GM12872 (cell line): Measurements from ENCODE around the gene FAM219A.

Experiments
- TF ChIP-seq, protein P1 (sequence below): IDR thresholded peaks from 3 replicates; pipeline ENCODE4 v1.5.1; 2011; ENCODE audit warnings: low read depth, mild to moderate bottlenecking, low read length, moderate library complexity; ENCODE audit not compliant: insufficient read depth

The FAM219A gene

DNA sequence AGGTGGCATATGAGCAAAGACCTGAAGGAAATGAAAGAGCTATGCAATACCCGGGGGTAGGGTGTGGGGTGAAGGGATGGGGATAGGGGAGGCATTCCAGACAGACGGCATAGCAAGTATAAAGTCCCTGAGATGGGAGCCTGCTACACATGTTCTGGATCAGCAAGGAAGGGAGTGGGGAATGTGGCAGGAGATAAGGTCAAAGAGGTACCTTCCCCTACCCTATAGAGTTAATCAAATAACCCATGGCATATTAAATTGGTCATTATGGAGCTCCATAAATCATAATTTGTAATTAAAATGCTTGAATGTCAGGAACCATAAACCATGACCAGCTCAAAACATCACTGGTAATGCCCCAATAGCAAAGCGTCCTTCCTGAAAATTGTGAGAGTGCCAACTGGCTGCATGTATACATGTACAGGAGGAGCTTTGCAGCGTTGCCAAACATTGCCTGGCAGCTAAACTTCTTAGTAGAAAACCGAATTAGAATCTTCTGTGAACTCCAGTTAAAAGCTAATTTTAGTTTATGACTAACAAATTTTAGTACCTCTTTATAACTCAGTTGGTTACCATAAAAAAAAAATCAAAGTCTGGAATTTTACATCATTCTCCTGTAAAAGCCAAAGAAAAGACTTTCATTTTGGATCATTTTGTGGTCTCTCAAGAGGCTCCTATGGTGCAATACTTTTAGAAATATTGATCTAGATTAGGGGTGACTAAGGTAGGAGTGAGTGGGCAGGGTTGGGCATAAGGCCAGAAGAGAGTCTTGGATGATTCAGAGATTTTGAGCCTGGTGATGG, 4.9 kb upstream of the FAM219A start:
- TF ChIP-seq, protein P1, sequence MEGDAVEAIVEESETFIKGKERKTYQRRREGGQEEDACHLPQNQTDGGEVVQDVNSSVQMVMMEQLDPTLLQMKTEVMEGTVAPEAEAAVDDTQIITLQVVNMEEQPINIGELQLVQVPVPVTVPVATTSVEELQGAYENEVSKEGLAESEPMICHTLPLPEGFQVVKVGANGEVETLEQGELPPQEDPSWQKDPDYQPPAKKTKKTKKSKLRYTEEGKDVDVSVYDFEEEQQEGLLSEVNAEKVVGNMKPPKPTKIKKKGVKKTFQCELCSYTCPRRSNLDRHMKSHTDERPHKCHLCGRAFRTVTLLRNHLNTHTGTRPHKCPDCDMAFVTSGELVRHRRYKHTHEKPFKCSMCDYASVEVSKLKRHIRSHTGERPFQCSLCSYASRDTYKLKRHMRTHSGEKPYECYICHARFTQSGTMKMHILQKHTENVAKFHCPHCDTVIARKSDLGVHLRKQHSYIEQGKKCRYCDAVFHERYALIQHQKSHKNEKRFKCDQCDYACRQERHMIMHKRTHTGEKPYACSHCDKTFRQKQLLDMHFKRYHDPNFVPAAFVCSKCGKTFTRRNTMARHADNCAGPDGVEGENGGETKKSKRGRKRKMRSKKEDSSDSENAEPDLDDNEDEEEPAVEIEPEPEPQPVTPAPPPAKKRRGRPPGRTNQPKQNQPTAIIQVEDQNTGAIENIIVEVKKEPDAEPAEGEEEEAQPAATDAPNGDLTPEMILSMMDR = no peak

DNA sequence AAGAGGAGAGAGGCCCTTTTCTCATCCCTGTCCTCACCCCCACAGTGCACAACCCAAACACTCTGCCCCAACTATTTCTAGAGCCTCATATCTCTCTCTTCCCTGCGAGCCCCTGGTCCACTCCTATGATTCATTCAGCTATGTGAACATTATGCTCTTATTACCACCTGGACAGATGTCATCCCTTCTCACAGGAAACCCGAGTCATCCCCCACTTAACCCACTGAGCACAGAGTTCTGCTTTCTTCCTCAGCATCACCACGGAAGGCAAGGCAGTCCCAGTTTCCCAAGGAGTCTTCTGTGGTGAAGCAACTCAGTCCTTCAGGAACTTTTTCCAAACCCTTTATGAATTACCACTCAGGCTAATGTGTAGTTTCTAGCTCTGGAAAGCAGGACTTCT, 1.6 kb upstream of the FAM219A start:
- TF ChIP-seq, protein P1 = no peak

DNA sequence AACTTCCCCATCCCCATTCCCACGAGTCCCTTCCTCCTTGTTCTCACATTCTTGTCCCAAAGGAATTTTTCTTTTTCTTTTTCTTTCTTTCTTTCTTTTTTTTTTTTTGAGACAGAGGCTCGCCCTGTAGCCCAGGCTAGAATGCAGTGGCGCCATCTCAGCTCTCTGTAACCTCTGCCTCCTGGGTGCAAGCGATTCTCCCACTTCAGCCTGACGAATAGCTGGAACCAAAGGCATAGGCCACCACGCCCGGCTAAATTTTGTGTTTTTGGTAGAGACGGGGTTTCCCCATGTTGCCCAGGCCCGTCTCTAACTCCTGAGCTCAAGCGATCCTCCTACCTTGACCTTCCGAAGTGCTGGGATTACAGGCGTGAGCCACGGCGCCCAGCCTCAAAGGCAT, 986 bp upstream of the FAM219A start:
- TF ChIP-seq, protein P1 = no peak

DNA sequence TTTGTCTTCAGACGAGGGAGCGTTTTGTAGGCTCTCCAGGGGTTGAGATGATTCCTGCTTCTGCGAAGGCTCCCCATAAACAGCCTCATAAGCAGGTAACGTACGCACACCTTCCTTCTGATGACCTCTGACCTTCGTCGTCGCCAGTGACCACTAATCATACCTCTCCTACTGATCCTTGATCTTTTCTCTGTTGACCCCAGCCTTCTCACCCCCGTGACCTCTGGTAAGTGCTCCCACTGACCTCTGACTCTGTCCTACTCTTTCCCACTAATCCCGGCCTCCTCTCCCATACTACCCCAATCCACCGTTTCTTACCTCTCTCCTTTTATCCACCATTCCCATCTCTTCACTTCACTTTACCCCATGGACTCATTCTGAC, 580 bp upstream of the FAM219A start:
- TF ChIP-seq, protein P1 = no peak

DNA sequence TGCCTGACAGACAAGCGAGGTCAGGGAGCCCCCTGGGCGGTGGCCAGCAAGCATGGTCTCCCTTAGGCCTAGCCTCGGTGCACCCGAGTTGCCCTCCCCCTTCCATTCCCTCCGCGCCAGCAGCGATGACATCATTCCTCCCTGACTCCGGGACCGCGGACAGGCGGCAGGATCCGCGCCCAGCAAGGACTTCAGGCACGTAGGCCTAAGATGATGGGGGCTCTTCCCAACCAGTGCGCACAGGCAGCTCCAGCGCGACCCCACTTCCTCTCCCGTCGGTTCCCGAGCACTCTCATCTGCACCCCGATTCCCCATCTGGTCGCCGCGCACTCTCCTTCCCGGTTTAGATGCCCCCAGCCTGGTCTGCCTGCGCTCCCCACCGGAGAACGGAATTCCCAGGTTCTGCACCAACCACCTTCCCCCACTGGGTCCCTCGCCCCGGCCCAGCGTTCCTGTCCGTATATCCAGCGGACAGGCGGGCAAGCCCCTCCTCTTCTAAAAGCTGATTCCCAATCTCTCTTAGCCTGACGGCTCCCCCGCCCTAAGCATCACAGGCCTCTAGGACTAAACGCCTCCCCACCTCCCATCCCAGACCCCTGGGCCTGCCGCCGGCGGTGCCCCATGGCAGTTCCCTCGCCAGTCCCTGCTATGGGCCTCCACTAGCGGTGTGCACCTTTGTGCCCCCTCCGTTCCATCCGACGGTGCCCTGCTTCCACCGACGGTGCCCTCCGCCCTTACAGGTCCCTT, 931 bp downstream of the FAM219A start:
- TF ChIP-seq, protein P1 = no peak

DNA sequence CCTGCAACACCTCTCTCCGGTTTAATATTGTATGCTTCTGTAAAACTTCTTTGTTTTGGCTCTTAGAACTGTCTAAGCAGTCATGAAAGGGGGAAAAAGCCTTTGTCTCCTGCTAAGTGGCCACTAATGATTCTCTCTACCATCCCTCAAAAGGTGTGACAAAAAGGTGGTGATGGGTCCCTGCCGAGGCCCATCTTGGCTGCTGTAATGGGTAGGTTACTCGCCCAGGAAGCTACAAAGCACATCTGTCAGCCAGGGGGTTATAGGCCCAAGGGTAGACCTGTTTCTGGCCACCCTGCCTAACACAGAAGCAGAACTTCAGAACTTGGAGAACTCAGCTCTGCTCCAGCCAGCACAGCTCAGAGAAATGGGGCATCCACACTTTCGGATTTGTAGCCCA, 1.6 kb downstream of the FAM219A start:
- TF ChIP-seq, protein P1 = no peak

DNA sequence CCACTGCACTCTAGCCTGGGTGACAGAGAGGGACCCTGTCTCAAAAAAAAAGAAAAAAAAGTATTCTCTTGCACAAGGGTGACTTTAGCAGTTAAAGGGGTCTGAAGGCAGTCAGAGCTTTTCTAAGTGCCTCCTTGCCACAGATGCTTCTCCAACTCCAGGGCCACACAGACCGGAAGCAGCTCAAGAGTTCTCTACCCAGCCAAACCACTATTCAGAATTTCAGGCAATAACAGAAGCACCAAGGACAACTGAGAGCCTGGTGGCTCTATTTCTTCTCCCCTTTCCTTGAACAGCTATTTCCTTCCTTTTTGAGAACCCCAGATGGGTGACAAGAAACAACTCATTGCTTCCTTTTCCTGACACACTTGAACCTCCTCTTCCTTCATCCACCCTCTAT, 2.2 kb downstream of the FAM219A start:
- TF ChIP-seq, protein P1 = no peak
